B cell (primary cell): Measurements from ENCODE around the gene PALLD. TPM values are rescaled to one million over a fixed set of nuclear protein-coding genes. Genes with fewer than 3 reads are reported as not detected.

Source experiments
- ATAC-seq: fragments of 200-7000 bp; cut with Tn5 transposase; one replicate; pipeline ENCODE4 v1.10.0; 2021; ENCODE audit warnings: low read depth, mild to moderate bottlenecking, moderate number of reproducible peaks, moderate library complexity
- CTCF ChIA-PET: fragments of 350-600 bp; sonication (Branson Sonifier 250); formaldehyde crosslinking; loops from one replicate; lab custom pipeline; 2021; ENCODE audit warnings: antibody characterized with exemption, inconsistent platforms; lab: Charles Lee
- POLR2A ChIA-PET: fragments of 350-600 bp; sonication (Branson Sonifier 250); formaldehyde crosslinking; loops from one replicate; lab custom pipeline; 2021; ENCODE audit warnings: antibody characterized with exemption; lab: Charles Lee
- DNase-seq: peaks from one replicate; pipeline ENCODE4 v3.0.0; 2013
- H2AFZ ChIP-seq: 2 replicates; pipeline ENCODE4 v1.6.1; 2012; ENCODE audit warnings: mild to moderate bottlenecking, low read depth, low read length; ENCODE audit not compliant: insufficient read depth, poor library complexity, severe bottlenecking
- H3K27ac ChIP-seq, 2 donors: 1 replicate in 1 of 2; 2 replicates in 1 of 2; pipeline ENCODE4 v1.5.1; 2012 to 2013; ENCODE audit warnings: low read length in 2 of 2, mild to moderate bottlenecking in 2 of 2, moderate library complexity in 1 of 2
- H3K27me3 ChIP-seq, 4 experiments: fragments of 200-600 bp in 1 of 4; sonication (generic) in 1 of 4; replicated peaks in 1 of 4; 1 replicate in 2 of 4; 2 replicates in 2 of 4; pipeline versions ENCODE4 v1.6.1 to v1.7.0; 2013 to 2016; ENCODE audit warnings: low read length in 3 of 4, mild to moderate bottlenecking in 2 of 4, mixed read lengths in 1 of 4, moderate library complexity in 1 of 4; ENCODE audit not compliant: insufficient read depth in 4 of 4, control insufficient read depth in 3 of 4; ENCODE audit errors: control extremely low read depth in 1 of 4
- H3K36me3 ChIP-seq, 2 experiments: replicated peaks in 1 of 2; 1 replicate in 1 of 2; 2 replicates in 1 of 2; pipeline versions ENCODE4 v1.6.1 to v1.7.1; 2013; ENCODE audit warnings: low read length in 1 of 2; ENCODE audit not compliant: insufficient read depth in 2 of 2, control insufficient read depth in 1 of 2; ENCODE audit errors: control extremely low read depth in 1 of 2, extremely low read depth in 1 of 2
- H3K4me1 ChIP-seq, 2 donors: fragments of 200-600 bp in 1 of 2; sonication (generic) in 1 of 2; 1 replicate in 1 of 2; 2 replicates in 1 of 2; pipeline versions ENCODE4 v1.5.1 to v1.6.1; 2013 to 2017; ENCODE audit warnings: low read length in 2 of 2; ENCODE audit not compliant: control insufficient read depth in 2 of 2, insufficient read depth in 2 of 2
- H3K4me2 ChIP-seq: replicated peaks from 2 replicates; pipeline ENCODE3; 2012; ENCODE audit warnings: mild to moderate bottlenecking, low read depth, low read length; ENCODE audit not compliant: poor library complexity, severe bottlenecking
- H3K4me3 ChIP-seq, 5 experiments: fragments of 200-600 bp in 1 of 5; sonication (generic) in 1 of 5; 1 replicate in 3 of 5; 2 replicates in 2 of 5; pipeline versions ENCODE4 v1.5.1 to v1.7.0; 2011 to 2016; ENCODE audit warnings: low read length in 4 of 5, mild to moderate bottlenecking in 4 of 5, low read depth in 2 of 5, control low read depth in 1 of 5, moderate library complexity in 1 of 5; ENCODE audit not compliant: insufficient read depth in 1 of 5; ENCODE audit errors: control extremely low read depth in 1 of 5, extremely low read depth in 1 of 5
- H3K79me2 ChIP-seq: fragments of 200-600 bp; sonication (generic); one replicate; pipeline ENCODE4 v1.6.0; 2016; ENCODE audit warnings: low read length; ENCODE audit not compliant: control insufficient read depth, insufficient read depth
- H3K9ac ChIP-seq: fragments of 200-600 bp; sonication (generic); 2 replicates; pipeline ENCODE4 v1.6.1; 2017; ENCODE audit warnings: mild to moderate bottlenecking, low read length, moderate library complexity
- H3K9me3 ChIP-seq, 3 donors: one replicate each; pipeline versions ENCODE4 v1.6.1 to v1.7.1; 2013; ENCODE audit warnings: low read length in 2 of 3; ENCODE audit not compliant: control insufficient read depth in 2 of 3, insufficient read depth in 1 of 3; ENCODE audit errors: control extremely low read depth in 1 of 3
- H4K20me1 ChIP-seq: 2 replicates; pipeline ENCODE4 v1.6.0; 2012; ENCODE audit warnings: mild to moderate bottlenecking, low read length; ENCODE audit not compliant: insufficient read depth, control insufficient read depth, poor library complexity, severe bottlenecking
- H3K27ac Mint-ChIP-seq: one replicate; pipeline ENCODE4 v1.8.0; 2021; ENCODE audit warnings: mixed read lengths
- H3K27me3 Mint-ChIP-seq: one replicate; pipeline ENCODE4 v1.8.0; 2021; ENCODE audit warnings: mixed read lengths
- H3K4me1 Mint-ChIP-seq: one replicate; pipeline ENCODE4 v1.8.0; 2021; ENCODE audit warnings: mixed read lengths
- H3K4me3 Mint-ChIP-seq: one replicate; pipeline ENCODE4 v1.8.0; 2021; ENCODE audit warnings: mixed read lengths
- H3K9me3 Mint-ChIP-seq: one replicate; pipeline ENCODE4 v1.8.0; 2022; ENCODE audit warnings: mixed read lengths; ENCODE audit not compliant: insufficient read depth
- CTCF ChIP-seq: fragments of 200-600 bp; IDR thresholded peaks from one replicate; pipeline ENCODE4 v1.8.0; 2022; ENCODE audit warnings: antibody characterized with exemption, mild to moderate bottlenecking
- EZH2 ChIP-seq: IDR thresholded peaks from 2 replicates; pipeline ENCODE4 v1.6.1; 2012; ENCODE audit warnings: borderline replicate concordance, low read depth, mild to moderate bottlenecking, moderate library complexity, low read length; ENCODE audit not compliant: insufficient read depth, poor library complexity, severe bottlenecking
- WGBS: methylation state at CpG from one replicate; pipeline ENCODE4 v1.1.5; 2013; ENCODE audit warnings: missing lambda C conversion rate; ENCODE audit not compliant: insufficient coverage; 5-methylcytosine and 5-hydroxymethylcytosine counted together
- intact Hi-C: fragments of 100-400 bp; cut with micrococcal nuclease; formaldehyde crosslinking; loops from one replicate; pipeline ENCODE4 v1.10.0; 2022
- polyA plus RNA-seq: library from polyadenylated mRNA; depleted of rRNA; stranded (reverse); fragments of >200 nt; gene quantifications from 2 replicates; pipeline ENCODE4 v1.2.3, GENCODE V29; 2012
- total RNA-seq, 2 donors: library from RNA; stranded (reverse); fragments of 120-200 nt in 1 of 2; gene quantifications; 1 replicate in 1 of 2; 2 replicates in 1 of 2; pipeline versions ENCODE4 v1.2.3 to v1.2.4, GENCODE V29; 2013 to 2022

Gene PALLD
- total and polyA plus RNA-seq, 2 donors (not counting 1 experiment from before 2014, with no cell fraction given): 0.63 to 0.71 TPM

- no peak overlapping the region for H3K4me3 ChIP-seq
- WGBS: 53% methylated on average over 2 of the region's 9 CpGs
- intact Hi-C loops: no loop called here
- POLR2A ChIA-PET: no interaction called here
- H2AFZ ChIP-seq: no peak overlapping the region
- no peak overlapping the region for H3K9ac ChIP-seq
- H3K79me2 ChIP-seq: no peaks in the 10 kb centered on the region
- no peak overlapping the region for H3K27ac ChIP-seq
- H3K4me1 ChIP-seq: no peaks in the 10 kb centered on the region
- no peak overlapping the region for H3K4me2 ChIP-seq
- H4K20me1 ChIP-seq: no peaks in the 10 kb centered on the region
- Mint-ChIP-seq H3K27me3 (peaks cover 14% of the 10 kb centered on the region), H3K4me3 (no peak overlapping the region), H3K27ac (no peak overlapping the region), H3K9me3 (no peaks in the 10 kb centered on the region), H3K4me1 (no peaks in the 10 kb centered on the region)
- TF ChIP-seq CTCF: no peak
- TF ChIP-seq EZH2: no peak
- H3K27me3 ChIP-seq: no peaks in the 10 kb centered on the region
- ATAC-seq (no peak), DNase-seq (no peak)
- H3K9me3 ChIP-seq: no peaks in the 10 kb centered on the region
- CTCF ChIA-PET: interaction anchor here (1.1 kb wide), 1 partner anchor 64 kb away, joined by 3 read pairs; no protein-coding TSS in a partner anchor
- no peaks in the 10 kb centered on the region for H3K36me3 ChIP-seq
Observed at GRCh38 chr4:168859888-168860694, 363.2 kb downstream of the PALLD start.

- Mint-ChIP-seq H3K27me3 (peaks cover 10% of the 10 kb centered on the region), H3K4me1 (no peaks in the 10 kb centered on the region), H3K9me3 (no peaks in the 10 kb centered on the region), H3K27ac (no peak overlapping the region), H3K4me3 (no peak overlapping the region)
- H4K20me1 ChIP-seq: no peaks in the 10 kb centered on the region
- POLR2A ChIA-PET: no interaction called here
- no peak overlapping the region for H2AFZ ChIP-seq
- H3K9me3 ChIP-seq: no peaks in the 10 kb centered on the region
- no peak overlapping the region for H3K9ac ChIP-seq
- no peak overlapping the region for H3K4me2 ChIP-seq
- intact Hi-C loops: no loop called here
- no peaks in the 10 kb centered on the region for H3K36me3 ChIP-seq
- TF ChIP-seq EZH2 (no peak), CTCF (no peak)
- ATAC-seq (no peak), DNase-seq (no peak)
- no peaks in the 10 kb centered on the region for H3K79me2 ChIP-seq
- no peaks in the 10 kb centered on the region for H3K27me3 ChIP-seq
- no CpG with 5 or more reads among the region's 3 CpGs for WGBS
- H3K27ac ChIP-seq: no peak overlapping the region
- H3K4me1 ChIP-seq: no peaks in the 10 kb centered on the region
- CTCF ChIA-PET: interaction anchor here (1.1 kb wide), 1 partner anchor 63 kb away, joined by 3 read pairs; no protein-coding TSS in a partner anchor
- no peak overlapping the region for H3K4me3 ChIP-seq
Observed at GRCh38 chr4:168860827-168861226, 364.0 kb downstream of the PALLD start.
